Nucleus accumbens (tissue), 56 donors: ENCODE data around the gene SLC28A1.
A peak's percentile ranks its signal among the peaks of the same experiment; 100 is the strongest.

ENCODE experiments used
- DNase-seq, 56 donors: peaks; one replicate each; lab custom pipeline; 2025; lab: John Stamatoyannopoulos, UW

Gene SLC28A1

DNA sequence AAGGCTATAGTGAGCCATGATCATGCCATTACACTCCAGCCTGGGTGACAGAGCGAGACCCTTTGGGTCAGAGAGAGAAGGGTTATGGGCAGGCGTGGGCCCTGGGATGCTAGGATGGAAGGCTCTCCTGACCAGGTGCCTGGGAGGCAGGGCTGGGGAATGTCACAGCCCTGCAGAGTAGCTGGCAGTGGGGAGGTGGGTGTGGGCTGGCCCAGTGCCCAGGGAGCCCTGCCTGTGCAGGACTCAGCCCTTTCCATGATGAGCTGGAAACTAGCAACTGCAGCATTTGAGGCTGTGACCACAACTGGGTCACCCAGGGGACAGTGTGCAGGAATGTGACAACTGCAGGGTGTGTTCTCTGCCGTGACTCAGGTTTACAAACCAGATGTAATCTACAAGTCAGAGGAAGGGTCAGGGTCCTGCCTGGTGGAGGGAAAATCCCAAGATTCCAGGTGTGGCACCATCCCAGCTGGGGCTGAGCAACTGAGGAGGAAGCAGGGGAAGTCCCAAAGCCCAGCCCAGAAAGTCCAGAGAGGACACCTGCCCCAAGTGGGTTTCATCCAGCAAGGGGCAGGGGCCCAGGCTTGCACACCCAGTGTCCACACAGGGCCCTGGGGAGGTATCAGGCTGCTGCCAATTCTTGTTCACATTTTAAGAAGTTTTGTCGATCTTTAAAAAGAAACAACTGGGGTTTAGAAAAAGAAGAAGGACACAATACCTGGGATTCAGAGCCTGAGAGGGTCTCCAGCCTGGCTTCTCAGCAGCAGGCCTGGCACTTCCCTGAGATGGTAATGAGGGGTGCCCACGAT is 45.5 kb downstream of the SLC28A1 start:
- DNase-seq = no peak

DNA sequence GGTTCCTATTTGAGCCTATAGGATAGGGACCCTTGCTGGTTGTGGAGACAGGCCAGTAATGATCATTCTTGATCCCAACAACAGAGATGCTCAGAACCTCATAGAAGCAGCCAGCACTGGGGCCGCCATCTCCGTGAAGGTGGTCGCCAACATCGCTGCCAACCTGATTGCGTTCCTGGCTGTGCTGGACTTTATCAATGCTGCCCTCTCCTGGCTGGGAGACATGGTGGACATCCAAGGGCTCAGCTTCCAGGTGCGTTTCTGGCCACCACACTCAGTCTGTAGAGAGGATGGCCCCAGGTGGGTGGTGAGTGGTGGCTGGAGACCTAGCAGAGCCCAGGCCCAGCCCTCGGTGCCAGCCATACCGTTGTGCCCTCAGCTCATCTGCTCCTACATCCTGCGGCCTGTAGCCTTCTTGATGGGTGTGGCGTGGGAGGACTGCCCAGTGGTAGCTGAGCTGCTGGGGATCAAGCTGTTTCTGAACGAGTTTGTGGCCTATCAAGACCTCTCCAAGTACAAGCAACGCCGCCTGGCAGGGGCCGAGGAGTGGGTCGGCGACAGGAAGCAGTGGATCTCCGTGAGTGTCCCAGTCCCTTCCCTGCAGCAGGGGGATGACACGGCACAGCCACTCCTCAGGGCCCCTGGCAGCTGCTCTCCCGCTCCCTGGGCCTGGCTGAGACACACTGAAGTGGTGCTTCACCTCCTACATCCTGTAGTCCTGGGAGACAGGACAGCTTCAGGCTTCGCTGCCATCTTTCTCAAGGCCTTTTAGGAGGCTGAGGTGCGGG is 50.7 kb downstream of the SLC28A1 start:
- DNase-seq = no peak

DNA sequence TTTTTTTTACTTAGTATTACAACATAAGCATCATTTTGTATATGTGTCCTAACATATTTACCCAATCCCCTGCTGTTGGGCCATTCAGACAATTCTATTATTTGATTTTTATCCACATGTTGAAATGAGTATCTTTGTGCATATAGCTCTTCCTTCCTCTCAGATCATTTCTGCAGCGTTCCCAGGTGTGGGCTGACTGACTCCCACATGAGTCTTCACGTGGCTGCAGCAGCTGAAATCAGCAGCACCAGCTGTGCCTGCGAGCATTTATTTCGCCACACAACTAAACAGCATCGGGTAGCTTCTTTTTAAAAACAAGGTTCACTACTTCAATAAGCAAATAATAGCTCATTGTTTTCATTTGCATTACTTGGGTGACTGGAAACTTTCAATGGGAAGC is 52.7 kb downstream of the SLC28A1 start:
- peak in 31 of 56 donors; percentile 5 to 76 (median 26) for DNase-seq

DNA sequence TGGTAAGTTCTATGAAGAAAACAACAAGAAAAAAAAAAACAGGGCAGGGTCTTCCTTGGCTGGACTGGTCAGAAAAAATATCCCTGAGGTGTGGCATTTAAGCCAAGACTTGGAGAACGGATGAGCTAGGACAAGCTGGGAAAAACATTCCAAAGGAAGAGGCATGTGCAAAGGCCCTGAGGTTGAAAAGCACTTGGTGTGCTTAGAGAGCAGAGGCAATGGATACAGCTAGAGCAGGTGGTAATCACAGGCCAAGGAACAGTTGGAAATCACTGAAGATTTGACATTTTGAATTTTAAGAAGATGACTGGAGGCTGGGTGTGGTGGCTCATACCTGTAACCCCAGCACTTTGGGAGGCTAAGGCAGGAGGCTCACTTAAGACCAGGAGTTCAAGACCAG is 54.3 kb downstream of the SLC28A1 start:
- no peak for DNase-seq

DNA sequence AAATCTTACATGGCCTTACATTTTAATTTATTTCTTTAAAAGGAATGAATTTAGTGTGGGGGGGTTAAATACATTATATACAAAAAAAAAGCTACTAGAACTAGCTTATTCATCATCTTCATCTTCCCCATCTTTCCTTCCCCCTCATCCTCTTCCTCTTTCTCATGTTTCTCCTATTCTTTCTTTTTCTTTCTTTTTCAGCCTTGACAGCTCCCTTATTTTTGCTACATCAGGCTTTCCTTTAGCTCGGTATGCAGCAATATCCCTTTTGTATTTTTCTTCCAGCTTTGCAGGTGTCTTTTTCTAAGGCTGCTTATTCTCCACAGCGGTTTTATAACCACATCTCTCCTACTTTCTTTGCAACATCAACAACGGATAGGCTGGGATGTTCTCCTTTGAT is 55.9 kb downstream of the SLC28A1 start:
- DNase-seq = no peak

DNA sequence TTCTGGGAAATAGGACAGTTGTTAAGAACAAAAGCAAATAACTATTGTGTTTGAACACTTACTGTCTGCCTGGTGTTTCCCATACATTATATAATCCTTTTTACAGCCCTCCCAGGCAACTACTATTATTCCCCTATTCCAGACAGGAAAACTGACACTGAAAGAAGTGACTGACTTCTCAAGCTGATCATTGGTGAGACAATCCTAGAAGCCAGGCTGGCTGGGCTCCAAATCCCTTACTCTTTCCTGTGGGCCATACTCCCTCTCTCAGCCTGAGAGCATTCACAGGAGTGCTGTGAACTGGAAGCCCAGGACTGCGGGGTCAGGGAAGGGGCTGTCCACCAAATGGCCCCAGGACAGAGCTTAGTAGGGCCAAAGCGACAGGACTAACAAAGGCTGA is 58.0 kb downstream of the SLC28A1 start:
- no peak for DNase-seq

DNA sequence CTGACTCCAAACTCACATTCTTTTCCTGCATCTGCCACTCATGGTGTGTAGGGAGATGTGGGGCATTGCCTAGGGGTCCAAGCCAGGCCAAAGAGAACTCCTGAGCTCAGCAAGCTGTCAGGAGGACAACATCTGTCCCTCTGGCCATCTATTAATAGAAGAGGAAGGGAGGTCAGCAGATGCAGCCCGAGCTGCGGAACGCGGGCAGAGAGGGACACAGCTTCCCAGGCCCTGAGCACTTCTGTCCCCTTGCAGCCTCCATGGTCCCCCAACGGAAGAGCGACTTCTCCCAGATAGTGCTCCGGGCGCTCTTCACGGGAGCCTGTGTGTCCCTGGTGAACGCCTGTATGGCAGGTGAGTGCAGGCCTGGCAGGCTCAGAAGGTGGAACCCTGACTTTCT is 59.8 kb downstream of the SLC28A1 start:
- no peak for DNase-seq

DNA sequence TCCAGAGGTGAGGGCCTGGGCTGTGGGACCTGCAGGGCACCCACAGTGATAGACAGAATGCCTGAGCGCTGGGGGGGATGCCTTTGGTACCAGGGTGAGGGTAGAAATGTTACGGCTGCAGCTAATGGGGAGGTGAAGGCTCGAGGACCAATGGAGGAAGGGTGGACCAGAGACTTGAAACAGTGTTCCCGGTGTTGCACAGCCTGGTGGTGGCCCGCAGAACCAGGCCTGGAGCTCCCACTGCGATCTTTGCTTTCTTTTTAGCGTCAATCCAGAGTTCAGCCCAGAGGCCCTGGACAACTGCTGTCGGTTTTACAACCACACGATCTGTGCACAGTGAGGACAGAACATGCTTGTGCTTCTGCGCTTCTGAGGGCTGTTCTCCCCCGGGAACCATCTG is 60.4 kb downstream of the SLC28A1 start:
- DNase-seq = no peak

DNA sequence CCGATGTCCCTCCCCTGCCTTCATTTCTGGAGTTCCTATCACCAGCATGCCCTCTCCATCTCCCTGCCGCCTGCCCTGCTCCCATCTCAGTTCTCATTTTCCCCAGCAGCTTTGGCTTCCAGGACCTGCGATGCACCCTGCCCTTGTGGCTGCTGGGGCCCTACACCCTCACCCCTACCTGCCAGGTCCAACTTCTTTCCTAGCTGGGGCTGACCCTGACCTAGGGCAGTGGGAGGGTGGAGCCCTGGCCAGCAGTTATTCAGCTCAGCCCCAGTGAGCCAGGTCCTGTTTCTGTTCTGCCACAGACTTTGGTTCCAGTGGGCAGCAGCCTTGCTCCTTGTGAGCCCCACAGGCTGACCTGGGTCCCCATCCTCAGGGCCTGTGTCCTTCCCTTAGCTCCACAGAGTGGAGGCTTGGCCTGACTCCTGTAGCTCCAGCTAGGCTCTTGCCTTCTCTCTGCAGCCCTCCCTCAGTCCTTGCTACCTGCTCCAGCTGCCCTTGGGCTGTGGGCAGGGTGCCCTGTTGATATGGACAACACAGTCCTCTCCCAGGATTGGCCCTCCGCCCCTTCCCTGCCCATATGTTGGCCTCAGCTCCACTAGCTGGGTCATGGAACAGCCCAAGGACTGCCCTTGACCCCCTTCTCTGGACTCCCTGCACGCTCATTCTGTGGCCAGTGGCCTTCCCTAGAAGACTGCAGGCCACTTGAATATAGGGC is 62.5 kb downstream of the SLC28A1 start:
- DNase-seq = no peak

DNA sequence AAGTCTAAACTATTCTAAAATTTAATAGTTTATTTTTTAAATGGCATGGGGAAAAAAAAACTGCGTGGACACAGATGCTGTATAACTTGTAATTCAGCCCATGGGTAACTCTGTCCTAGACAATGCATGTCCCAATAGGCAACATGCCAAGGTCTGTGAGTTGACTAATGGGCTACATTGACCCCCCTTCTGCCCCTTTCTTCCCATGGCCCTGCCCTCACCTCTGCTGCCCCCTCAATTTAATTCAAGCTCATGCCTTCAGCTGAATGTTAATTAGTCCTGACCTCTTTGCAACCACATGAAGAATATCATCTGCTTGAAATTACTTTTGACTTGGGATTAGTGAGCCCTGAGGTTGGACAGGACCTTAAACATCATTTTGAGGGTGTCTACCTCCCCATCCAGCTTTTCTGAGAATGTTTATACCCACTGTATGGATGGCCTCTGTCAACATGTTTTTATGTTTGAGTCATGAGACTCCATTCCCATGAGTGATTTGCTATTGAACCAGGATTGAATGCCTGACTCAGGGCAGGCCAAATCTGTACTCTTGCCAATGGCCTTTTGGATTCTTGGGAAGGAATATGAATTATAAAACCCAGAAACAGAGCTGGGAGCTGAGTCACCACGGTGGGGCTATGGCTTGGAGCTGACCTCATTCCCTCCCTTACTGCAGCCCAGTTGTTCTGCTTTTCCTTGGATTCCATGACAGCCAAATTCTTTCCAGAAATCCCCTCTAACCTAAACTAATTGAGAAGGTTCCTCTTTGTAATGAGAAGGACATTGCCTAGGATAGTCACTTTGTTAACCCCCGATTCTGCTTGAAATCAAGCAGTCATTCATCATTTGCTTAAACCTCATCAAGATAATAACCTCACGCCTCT is 63.7 kb downstream of the SLC28A1 start:
- DNase-seq = peak in 5 of 56 donors; percentile 4 to 73 (median 9)

DNA sequence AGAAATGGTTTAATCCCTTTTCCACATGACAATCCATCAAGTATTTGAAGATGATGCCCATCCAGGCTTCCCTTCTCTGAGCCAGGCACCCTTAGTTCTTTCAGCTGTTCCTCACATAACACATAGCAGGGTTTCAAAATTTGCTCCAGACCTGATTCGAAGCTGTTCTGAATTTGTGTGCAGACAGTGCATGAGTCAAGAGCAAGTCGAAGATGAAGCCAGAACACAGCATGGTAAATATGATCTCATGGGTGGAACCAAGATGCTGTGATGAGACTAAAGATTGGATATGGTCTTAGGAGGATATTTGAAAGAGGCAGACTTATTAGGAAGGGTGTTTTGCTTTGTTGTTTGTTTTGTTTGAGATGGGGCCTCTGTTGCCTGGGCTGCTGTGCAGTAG is 64.6 kb downstream of the SLC28A1 start:
- no peak for DNase-seq

DNA sequence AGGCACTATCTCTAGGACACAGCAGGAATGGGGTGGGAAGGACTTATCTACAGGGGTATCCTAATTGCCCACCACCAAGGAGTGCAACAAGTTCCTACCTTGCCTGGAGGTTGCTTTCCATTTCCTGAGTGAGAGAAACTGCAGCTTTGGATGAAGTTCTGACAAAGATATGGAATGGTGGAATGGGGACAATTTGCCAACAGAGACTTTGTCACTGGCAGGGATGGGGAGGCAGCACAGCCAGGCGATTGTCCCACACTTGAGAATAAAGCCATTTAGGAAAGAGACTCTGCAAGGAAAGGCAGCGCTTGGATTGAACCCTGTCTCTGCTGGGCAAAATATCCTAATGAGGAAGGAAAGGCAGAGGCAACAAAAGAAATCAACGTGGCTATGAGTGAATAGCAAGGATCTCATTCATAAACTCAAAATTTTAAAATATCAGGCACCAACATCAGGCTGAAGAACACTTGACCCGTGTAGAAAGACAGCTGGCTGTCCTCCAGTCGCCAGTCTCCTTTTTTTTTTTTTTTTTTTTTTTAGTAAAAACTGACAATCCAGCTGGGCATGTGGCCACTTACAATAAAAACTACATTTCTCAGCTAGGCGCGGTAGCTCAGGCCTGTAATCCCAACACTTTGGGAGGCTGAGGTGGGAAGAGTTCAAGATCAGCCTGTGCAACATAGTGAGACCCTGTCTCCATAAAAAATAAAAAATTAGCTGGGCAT is 65.5 kb downstream of the SLC28A1 start:
- peak in 34 of 56 donors; percentile 4 to 58 (median 28) for DNase-seq

DNA sequence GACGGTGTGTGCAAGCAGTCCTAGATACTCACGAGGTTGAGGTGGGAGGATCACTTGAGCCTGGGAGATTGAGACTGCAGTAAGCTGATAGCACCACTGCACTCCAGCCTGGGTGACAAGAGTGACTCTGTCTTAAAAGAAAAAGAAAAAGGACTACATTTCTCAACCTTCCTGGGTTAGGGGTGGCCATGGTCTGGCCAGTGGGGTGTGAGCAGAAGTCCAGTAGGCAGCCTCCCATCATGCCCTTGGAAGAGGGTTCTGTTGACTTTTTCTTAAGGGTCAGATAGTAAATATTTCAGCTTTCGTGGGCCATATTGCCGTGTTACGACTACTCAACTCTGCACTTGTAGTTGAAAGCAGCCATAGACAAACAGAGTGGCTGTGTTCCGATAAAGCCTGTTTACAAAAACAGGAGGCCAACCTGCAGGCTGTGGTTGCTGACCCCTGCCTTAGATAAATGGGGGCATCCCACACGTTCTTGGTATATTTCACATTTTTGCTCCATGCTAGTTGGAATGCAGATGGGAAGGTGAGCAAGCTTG is 66.2 kb downstream of the SLC28A1 start:
- no peak for DNase-seq

DNA sequence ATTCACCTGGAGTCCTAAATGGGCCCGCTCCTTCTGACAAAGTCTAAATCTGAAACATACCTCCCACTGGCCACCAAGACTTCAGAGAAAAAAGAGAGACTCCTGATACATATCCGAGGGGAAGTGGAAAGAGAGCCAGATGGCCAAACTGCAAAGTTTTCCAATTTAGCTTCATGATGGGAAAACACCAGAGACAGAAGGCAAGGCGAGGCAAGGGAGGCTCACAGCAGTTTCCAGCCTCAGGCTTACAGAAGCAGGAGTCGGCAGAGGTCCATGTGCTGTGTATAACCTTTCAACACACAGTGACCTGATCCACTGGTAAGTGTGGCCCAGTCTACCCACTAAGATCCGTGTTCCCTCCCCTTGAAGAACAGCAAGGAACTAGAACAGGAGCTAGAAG is 67.3 kb downstream of the SLC28A1 start:
- no peak for DNase-seq

DNA sequence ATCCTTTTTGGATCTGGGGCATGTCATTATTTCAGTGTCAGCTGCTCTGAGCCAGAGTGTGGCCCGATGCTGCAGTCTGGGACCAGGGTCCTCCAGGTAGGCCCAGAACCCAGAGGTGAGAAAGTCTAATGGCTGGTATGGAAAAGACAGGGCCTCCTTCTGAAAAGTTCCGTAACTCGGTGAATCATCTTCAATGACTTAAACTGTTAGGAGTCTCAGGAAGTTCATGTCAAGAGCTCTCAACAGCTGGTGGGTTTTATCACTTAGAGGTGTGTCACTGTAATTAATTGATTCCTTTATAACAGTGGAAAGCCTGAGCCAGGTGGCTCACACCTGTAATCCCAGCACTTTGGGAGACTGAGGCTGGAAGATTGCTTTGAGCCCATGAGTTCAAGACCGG is 68.7 kb downstream of the SLC28A1 start:
- DNase-seq = no peak

DNA sequence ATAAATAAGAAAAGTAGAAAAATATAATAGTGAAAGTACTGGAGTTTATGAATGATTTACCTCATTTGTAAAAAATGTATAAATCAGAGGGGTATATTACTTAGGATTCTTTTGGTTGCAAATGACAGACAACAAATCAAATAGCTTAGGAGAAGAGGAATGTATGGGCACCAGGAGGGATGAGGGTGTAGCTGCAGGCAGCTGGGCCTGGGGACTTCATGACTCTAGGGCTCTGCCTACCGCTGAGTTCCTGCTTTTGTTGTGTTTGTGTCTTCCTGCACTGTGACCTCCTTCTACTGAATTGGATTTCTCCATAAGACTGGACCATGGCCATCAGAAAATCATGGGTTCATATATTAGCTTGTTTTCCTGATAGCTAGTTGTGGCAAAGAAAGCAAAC is 69.3 kb downstream of the SLC28A1 start:
- DNase-seq = no peak

DNA sequence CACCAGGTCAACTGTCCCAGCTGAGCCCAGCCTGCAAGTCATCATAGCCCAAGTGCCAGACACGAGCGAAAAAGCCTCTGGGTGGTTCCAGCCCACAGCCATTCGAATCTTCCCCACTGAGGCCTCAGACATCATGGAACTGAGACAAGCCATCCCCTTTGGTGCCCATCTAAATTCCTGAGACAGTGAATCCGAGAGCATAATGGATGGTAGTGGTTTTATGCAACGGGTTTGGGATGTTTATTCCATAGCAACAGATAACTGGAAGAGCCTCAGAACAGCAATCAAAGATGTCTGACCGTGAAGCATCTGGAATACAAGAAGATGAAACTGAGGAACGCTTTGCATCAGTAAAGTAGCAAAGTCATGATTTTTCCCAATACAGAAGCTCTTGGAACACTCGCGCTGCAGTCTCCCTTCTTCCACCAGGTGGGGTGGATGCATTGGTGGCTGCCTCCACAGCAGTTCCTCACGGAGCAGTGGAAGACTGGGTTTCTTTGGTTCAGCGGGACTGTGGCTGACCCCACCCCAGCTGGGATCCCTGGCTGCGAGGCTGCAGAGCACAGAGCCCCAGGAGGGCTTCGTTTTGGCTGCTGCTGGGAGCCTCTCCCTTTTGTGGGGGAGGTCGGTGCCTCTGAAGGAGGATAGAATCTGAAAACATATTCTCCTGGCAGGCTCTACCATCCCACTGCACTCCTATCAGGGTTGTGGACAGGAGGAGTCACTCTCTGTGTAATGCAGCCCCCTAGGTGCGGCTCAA is 70.8 kb downstream of the SLC28A1 start:
- peak in 53 of 56 donors; percentile 16 to 87 (median 63) for DNase-seq

DNA sequence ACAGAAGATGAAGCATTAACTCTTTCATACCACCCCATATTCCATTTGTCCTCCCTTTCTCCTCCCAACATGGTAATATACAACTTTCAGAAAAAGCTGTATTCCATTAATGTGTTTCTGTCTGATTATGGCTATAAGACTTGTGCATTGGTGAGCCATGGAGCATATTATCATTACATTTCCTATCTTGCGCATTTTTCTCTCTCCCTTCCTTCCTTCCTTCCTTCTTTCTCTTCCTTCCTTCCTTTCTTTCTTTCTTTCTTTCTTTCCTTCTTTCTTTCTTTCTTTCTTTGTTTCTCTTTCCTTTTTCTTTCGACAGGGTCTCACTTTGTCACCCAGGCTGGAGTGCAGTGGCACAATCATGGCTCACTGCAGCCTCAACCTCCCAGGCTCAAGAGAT is 71.7 kb downstream of the SLC28A1 start:
- DNase-seq = no peak
